Endometrial microvascular endothelial cells (primary cell): ENCODE measurements around the gene PTPN6. TPM values are rescaled to one million over a fixed set of nuclear protein-coding genes. Genes with fewer than 3 reads are reported as not detected.

Experiments used
- in situ Hi-C: cut with HindIII; loops from 2 replicates; pipeline ENCODE4 v1.10.0; 2017; ENCODE audit warnings: low sequenced_read_pairs, low pct_unique_long_range_greater_than_20kb; ENCODE audit errors: inconsistent ontology term
- total RNA-seq: library from RNA; depleted of rRNA; stranded (reverse); fragments of >200 nt; gene quantifications from one replicate; pipeline ENCODE4 v1.2.3, GENCODE V29; 2015; ENCODE audit errors: inconsistent ontology term

PTPN6 gene
- total RNA-seq, 1 donor from 2014 or later = 0.09 TPM

GRCh38 chr12:6921996-6922946 is 28.9 kb upstream of the PTPN6 start:
- in situ Hi-C loops = no loop called here

GRCh38 chr12:6923003-6923732 is 28.0 kb upstream of the PTPN6 start:
- in situ Hi-C loops = no loop called here

- in situ Hi-C loops = no loop called here
Measured at GRCh38 chr12:6923851-6924250, 27.3 kb upstream of the PTPN6 start.

GRCh38 chr12:6925239-6925539 is 26.0 kb upstream of the PTPN6 start:
- in situ Hi-C loops = no loop called here

GRCh38 chr12:6925540-6926279 is 25.4 kb upstream of the PTPN6 start:
- in situ Hi-C loops = no loop called here

- in situ Hi-C loops = no loop called here
Measured at GRCh38 chr12:6927379-6928021, 23.7 kb upstream of the PTPN6 start, which contains the start of gene ATN1. Gene ATN1 (plus strand): TSS chr12:6927959. CDS start chr12:6934002, 6,043 bp downstream.

GRCh38 chr12:6928022-6928702 is 23.0 kb upstream of the PTPN6 start:
- in situ Hi-C loops = no loop called here

GRCh38 chr12:6928703-6929407 is 22.3 kb upstream of the PTPN6 start:
- in situ Hi-C loops = no loop called here

GRCh38 chr12:6929466-6930452 is 21.4 kb upstream of the PTPN6 start:
- in situ Hi-C loops = no loop called here

- in situ Hi-C loops = no loop called here
Measured at GRCh38 chr12:6932766-6933165, 18.4 kb upstream of the PTPN6 start.

GRCh38 chr12:6934110-6934509 is 17.0 kb upstream of the PTPN6 start:
- in situ Hi-C loops = no loop called here

- in situ Hi-C loops = no loop called here
Measured at GRCh38 chr12:6935371-6936193, 15.6 kb upstream of the PTPN6 start.

GRCh38 chr12:6936194-6936635 is 14.9 kb upstream of the PTPN6 start:
- in situ Hi-C loops = no loop called here

GRCh38 chr12:6936636-6937480 is 14.3 kb upstream of the PTPN6 start:
- in situ Hi-C loops = no loop called here
